GM23338 (cell line): ENCODE measurements around the gene CYCS. TPM values are rescaled to one million over a fixed set of nuclear protein-coding genes. Genes with fewer than 3 reads are reported as not detected.

Experiments used
- ATAC-seq: fragments of 200-7000 bp; cut with Tn5 transposase; 3 replicates; pipeline ENCODE4 v1.9.1; 2020
- DNase-seq: peaks from one replicate; pipeline ENCODE4 v3.0.0-alpha.2; 2015; ENCODE audit warnings: low spot score
- H2AFZ ChIP-seq: fragments of 200-600 bp; sonication (generic); 2 replicates; pipeline ENCODE4 v1.8.0; 2016; ENCODE audit warnings: antibody characterized with exemption, mild to moderate bottlenecking, moderate library complexity
- H3F3A ChIP-seq: fragments of 200-600 bp; sonication (generic); replicated peaks from 2 replicates; pipeline ENCODE4 v1.8.0; 2017; ENCODE audit warnings: antibody characterized with exemption, mixed run types, low read depth
- H3K27ac ChIP-seq: fragments of 200-600 bp; sonication (generic); 2 replicates; pipeline ENCODE4 v1.6.1; 2016; ENCODE audit warnings: low read depth
- H3K27me3 ChIP-seq: fragments of 200-600 bp; sonication (generic); 2 replicates; pipeline ENCODE4 v1.8.0; 2016; ENCODE audit warnings: mild to moderate bottlenecking, mixed run types, moderate library complexity; ENCODE audit not compliant: insufficient read depth
- H3K36me3 ChIP-seq: fragments of 200-600 bp; sonication (generic); 2 replicates; pipeline ENCODE4 v1.8.0; 2016; ENCODE audit warnings: mild to moderate bottlenecking; ENCODE audit not compliant: insufficient read depth
- H3K4me1 ChIP-seq: fragments of 200-600 bp; sonication (generic); 2 replicates; pipeline ENCODE4 v1.8.0; 2016; ENCODE audit warnings: mild to moderate bottlenecking, moderate library complexity; ENCODE audit not compliant: insufficient read depth
- H3K4me2 ChIP-seq: fragments of 200-600 bp; sonication (generic); 2 replicates; pipeline ENCODE4 v1.7.1; 2017; ENCODE audit warnings: mixed run types
- H3K4me3 ChIP-seq: fragments of 200-600 bp; sonication (generic); 2 replicates; pipeline ENCODE4 v1.6.1; 2016; ENCODE audit warnings: mixed run types
- H3K79me2 ChIP-seq: fragments of 200-600 bp; sonication (generic); replicated peaks from 2 replicates; pipeline ENCODE4 v1.8.0; 2017; ENCODE audit warnings: mild to moderate bottlenecking; ENCODE audit not compliant: insufficient read depth
- H3K9me2 ChIP-seq: fragments of 200-600 bp; sonication (generic); 2 replicates; pipeline ENCODE4 v1.8.0; 2017; ENCODE audit not compliant: insufficient read depth
- H4K20me1 ChIP-seq: fragments of 200-600 bp; sonication (generic); replicated peaks from 2 replicates; pipeline ENCODE4 v1.8.0; 2017; ENCODE audit warnings: mild to moderate bottlenecking; ENCODE audit not compliant: insufficient read depth
- H3K27ac Mint-ChIP-seq: 2 replicates; pipeline ENCODE4 v1.8.0; 2020; ENCODE audit warnings: inconsistent platforms, mild to moderate bottlenecking, moderate library complexity, mixed read lengths
- H3K27me3 Mint-ChIP-seq: 3 replicates; pipeline ENCODE4 v1.8.0; 2022; ENCODE audit warnings: low read depth, mild to moderate bottlenecking, moderate library complexity, mixed read lengths, inconsistent platforms; ENCODE audit not compliant: insufficient read depth, poor library complexity
- H3K36me3 Mint-ChIP-seq: 3 replicates; pipeline ENCODE4 v1.8.0; 2021; ENCODE audit warnings: low read depth, mild to moderate bottlenecking, inconsistent platforms, moderate library complexity, mixed read lengths
- H3K4me1 Mint-ChIP-seq: 3 replicates; pipeline ENCODE4 v1.8.0; 2020; ENCODE audit warnings: mild to moderate bottlenecking, inconsistent platforms, mixed read lengths
- H3K4me3 Mint-ChIP-seq: 3 replicates; pipeline ENCODE4 v1.8.0; 2021; ENCODE audit warnings: moderate library complexity, mild to moderate bottlenecking, inconsistent platforms, mixed read lengths
- H3K9me3 Mint-ChIP-seq: 3 replicates; pipeline ENCODE4 v1.8.0; 2020; ENCODE audit warnings: moderate library complexity, mild to moderate bottlenecking, inconsistent platforms, mixed read lengths
- CREB1 ChIP-seq: fragments of 250-450 bp; sonication (Bioruptor Pico); IDR thresholded peaks from 2 replicates; pipeline ENCODE4 v1.5.0; 2020; ENCODE audit warnings: low read depth, mild to moderate bottlenecking, moderate library complexity
- CTCF ChIP-seq, 2 experiments: fragments of 200-600 bp in 1 of 2; sonication (generic) in 1 of 2; conservative IDR thresholded peaks; 2 replicates each; pipeline versions ENCODE4 v1.5.1 to v1.6.1; 2016 to 2017; ENCODE audit warnings: antibody characterized with exemption in 2 of 2, low read depth in 2 of 2, mild to moderate bottlenecking in 2 of 2, moderate library complexity in 1 of 2
- EZH2 ChIP-seq: fragments of 200-600 bp; sonication (generic); IDR thresholded peaks from one replicate; pipeline ENCODE4 v1.8.0; 2017; ENCODE audit warnings: antibody characterized with exemption, mild to moderate bottlenecking, low read depth; ENCODE audit not compliant: unreplicated experiment
- EZH2phosphoT487 ChIP-seq: fragments of 200-600 bp; sonication (generic); IDR thresholded peaks from one replicate; pipeline ENCODE4 v1.8.1; 2018; ENCODE audit warnings: antibody characterized with exemption; ENCODE audit not compliant: unreplicated experiment
- JUNB ChIP-seq: IDR thresholded peaks from one replicate; pipeline ENCODE4 v1.6.1; 2016; ENCODE audit warnings: antibody characterized with exemption; ENCODE audit not compliant: unreplicated experiment
- NANOG ChIP-seq: IDR thresholded peaks from 2 replicates; pipeline ENCODE4 v1.6.1; 2016; ENCODE audit warnings: antibody characterized with exemption, borderline replicate concordance
- POLR2AphosphoS5 ChIP-seq: IDR thresholded peaks from 2 replicates; pipeline ENCODE4 v1.6.1; 2016; ENCODE audit warnings: antibody characterized with exemption, low read depth
- STAT1 ChIP-seq: IDR thresholded peaks from one replicate; pipeline ENCODE4 v1.6.1; 2016; ENCODE audit warnings: antibody characterized with exemption; ENCODE audit not compliant: unreplicated experiment
- ZNF114 ChIP-seq: fragments of 250-450 bp; sonication (Bioruptor Pico); IDR thresholded peaks from 2 replicates; pipeline ENCODE4 v1.5.0; 2020; ENCODE audit warnings: mild to moderate bottlenecking, moderate library complexity
- ZNF331 ChIP-seq: fragments of 250-450 bp; sonication (Bioruptor Pico); IDR thresholded peaks from 2 replicates; pipeline ENCODE4 v1.5.0; 2020; ENCODE audit warnings: low read depth, mild to moderate bottlenecking, moderate library complexity
- ZNF462 ChIP-seq: fragments of 250-450 bp; sonication (Bioruptor Pico); IDR thresholded peaks from 2 replicates; pipeline ENCODE4 v1.5.0; 2020; ENCODE audit warnings: mild to moderate bottlenecking, moderate library complexity
- polyA plus RNA-seq: library from polyadenylated mRNA; unstranded; fragments of >200 nt; fragmentation: Nextera tagmentation; extraction: Ambion mirVana; gene quantifications from 2 replicates; pipeline ENCODE4 v1.2.1, GENCODE V29; 2016
- total RNA-seq: library from RNA; depleted of rRNA; stranded (reverse); fragments of >200 nt; shearing (Covaris generic); gene quantifications from 2 replicates; pipeline ENCODE4 v1.2.3, GENCODE V29; 2014
- TF ChIP-seq, protein P1 (sequence below): IDR thresholded peaks from one replicate; pipeline ENCODE4 v1.6.1; 2018; ENCODE audit warnings: antibody characterized with exemption; ENCODE audit not compliant: unreplicated experiment
- TF ChIP-seq, protein P2 (sequence below): IDR thresholded peaks from 2 replicates; pipeline ENCODE4 v1.6.1; 2016; ENCODE audit warnings: antibody characterized with exemption

CYCS gene
- total and polyA plus RNA-seq, 2 experiments from 2014 or later: 131 to 468 TPM

- no peaks in the 10 kb centered on the region for H3K9me3 Mint-ChIP-seq
- no peaks in the 10 kb centered on the region for H4K20me1 ChIP-seq
- no peaks in the 10 kb centered on the region for H3K27me3 ChIP-seq
- H3K4me1 ChIP-seq: no peaks in the 10 kb centered on the region
- no peak overlapping the region for H3K4me2 ChIP-seq
- no peak for DNase-seq
- H3K27ac ChIP-seq: no peak overlapping the region
- no peak overlapping the region for H3K4me3 ChIP-seq
- H3K4me3 Mint-ChIP-seq: no peak overlapping the region
- 0 out of 2 replicates have a peak overlapping the region, but pooled peaks have one; percentile 24 for H2AFZ ChIP-seq
- no peak for ATAC-seq
- H3K27me3 Mint-ChIP-seq: peaks cover 7% of the 10 kb centered on the region
- H3K4me1 Mint-ChIP-seq: peaks cover 2% of the 10 kb centered on the region; the same call in 1 of the 3 replicates
- TF ChIP-seq JUNB: no peak
- no peak for TF ChIP-seq ZNF462
- TF ChIP-seq NANOG: no peak
- TF ChIP-seq, protein P1, sequence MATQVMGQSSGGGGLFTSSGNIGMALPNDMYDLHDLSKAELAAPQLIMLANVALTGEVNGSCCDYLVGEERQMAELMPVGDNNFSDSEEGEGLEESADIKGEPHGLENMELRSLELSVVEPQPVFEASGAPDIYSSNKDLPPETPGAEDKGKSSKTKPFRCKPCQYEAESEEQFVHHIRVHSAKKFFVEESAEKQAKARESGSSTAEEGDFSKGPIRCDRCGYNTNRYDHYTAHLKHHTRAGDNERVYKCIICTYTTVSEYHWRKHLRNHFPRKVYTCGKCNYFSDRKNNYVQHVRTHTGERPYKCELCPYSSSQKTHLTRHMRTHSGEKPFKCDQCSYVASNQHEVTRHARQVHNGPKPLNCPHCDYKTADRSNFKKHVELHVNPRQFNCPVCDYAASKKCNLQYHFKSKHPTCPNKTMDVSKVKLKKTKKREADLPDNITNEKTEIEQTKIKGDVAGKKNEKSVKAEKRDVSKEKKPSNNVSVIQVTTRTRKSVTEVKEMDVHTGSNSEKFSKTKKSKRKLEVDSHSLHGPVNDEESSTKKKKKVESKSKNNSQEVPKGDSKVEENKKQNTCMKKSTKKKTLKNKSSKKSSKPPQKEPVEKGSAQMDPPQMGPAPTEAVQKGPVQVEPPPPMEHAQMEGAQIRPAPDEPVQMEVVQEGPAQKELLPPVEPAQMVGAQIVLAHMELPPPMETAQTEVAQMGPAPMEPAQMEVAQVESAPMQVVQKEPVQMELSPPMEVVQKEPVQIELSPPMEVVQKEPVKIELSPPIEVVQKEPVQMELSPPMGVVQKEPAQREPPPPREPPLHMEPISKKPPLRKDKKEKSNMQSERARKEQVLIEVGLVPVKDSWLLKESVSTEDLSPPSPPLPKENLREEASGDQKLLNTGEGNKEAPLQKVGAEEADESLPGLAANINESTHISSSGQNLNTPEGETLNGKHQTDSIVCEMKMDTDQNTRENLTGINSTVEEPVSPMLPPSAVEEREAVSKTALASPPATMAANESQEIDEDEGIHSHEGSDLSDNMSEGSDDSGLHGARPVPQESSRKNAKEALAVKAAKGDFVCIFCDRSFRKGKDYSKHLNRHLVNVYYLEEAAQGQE: no peak
- TF ChIP-seq EZH2phosphoT487: no peak
- TF ChIP-seq EZH2: no peak
- no peak for TF ChIP-seq CTCF (conservative IDR thresholded peaks at IDR 0.05; ENCODE audit: low read depth in 2 of 2)
- no peak for TF ChIP-seq ZNF114 (CRISPR knock-in tag)
- TF ChIP-seq STAT1: no peak
- no peak for TF ChIP-seq CREB1 (CRISPR knock-in tag)
- TF ChIP-seq, protein P2, sequence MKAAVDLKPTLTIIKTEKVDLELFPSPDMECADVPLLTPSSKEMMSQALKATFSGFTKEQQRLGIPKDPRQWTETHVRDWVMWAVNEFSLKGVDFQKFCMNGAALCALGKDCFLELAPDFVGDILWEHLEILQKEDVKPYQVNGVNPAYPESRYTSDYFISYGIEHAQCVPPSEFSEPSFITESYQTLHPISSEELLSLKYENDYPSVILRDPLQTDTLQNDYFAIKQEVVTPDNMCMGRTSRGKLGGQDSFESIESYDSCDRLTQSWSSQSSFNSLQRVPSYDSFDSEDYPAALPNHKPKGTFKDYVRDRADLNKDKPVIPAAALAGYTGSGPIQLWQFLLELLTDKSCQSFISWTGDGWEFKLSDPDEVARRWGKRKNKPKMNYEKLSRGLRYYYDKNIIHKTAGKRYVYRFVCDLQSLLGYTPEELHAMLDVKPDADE: no peak
- no peak for TF ChIP-seq ZNF331
- no peak for TF ChIP-seq POLR2AphosphoS5
- no peaks in the 10 kb centered on the region for H3K36me3 ChIP-seq
- H3K27ac Mint-ChIP-seq: no peak overlapping the region
- no peaks in the 10 kb centered on the region; the same call in 2 of the 3 replicates for H3K36me3 Mint-ChIP-seq
- no peaks in the 10 kb centered on the region for H3F3A ChIP-seq
- no peaks in the 10 kb centered on the region for H3K79me2 ChIP-seq
- H3K9me2 ChIP-seq: no peaks in the 10 kb centered on the region
These were observed 33.3 kb downstream of the CYCS start for GRCh38 chr7:25091779-25092178.
